HepG2 (cell line): ENCODE measurements around the gene NOTO. TPM values are rescaled to one million over a fixed set of nuclear protein-coding genes. Genes with fewer than 3 reads are reported as not detected.

Source experiments
- ARID2 ChIP-seq: sonication (generic); formaldehyde crosslinking; IDR thresholded peaks from 2 replicates; pipeline ENCODE4 v1.8.1; 2022; ENCODE audit warnings: mild to moderate bottlenecking, missing genetic modification reagents, borderline replicate concordance
- NR2F6 ChIP-seq, 2 experiments: IDR thresholded peaks; 2 replicates each; pipeline ENCODE4 v1.6.1; 2016; ENCODE audit warnings: antibody characterized with exemption in 1 of 2, mild to moderate bottlenecking in 1 of 2
- RBM39 ChIP-seq: fragments of 200-400 bp; formaldehyde crosslinking; IDR thresholded peaks from one replicate; pipeline ENCODE4 v1.6.1; 2018; ENCODE audit warnings: antibody characterized with exemption, mild to moderate bottlenecking, low read depth, low read length; ENCODE audit not compliant: poor library complexity, severe bottlenecking
- STAG1 ChIP-seq: sonication (generic); formaldehyde crosslinking; IDR thresholded peaks from 2 replicates; pipeline ENCODE4 v1.4.0; 2020; ENCODE audit warnings: missing genetic modification reagents
- TOE1 ChIP-seq: sonication (generic); formaldehyde crosslinking; IDR thresholded peaks from 2 replicates; pipeline ENCODE4 v1.4.0; 2020; ENCODE audit warnings: mild to moderate bottlenecking, missing genetic modification reagents
- ZNF205 ChIP-seq: IDR thresholded peaks from 2 replicates; pipeline ENCODE4 v1.6.1; 2018; ENCODE audit warnings: missing biosample characterization, missing genetic modification reagents
- ZNF75D ChIP-seq: sonication (generic); formaldehyde crosslinking; IDR thresholded peaks from 2 replicates; pipeline ENCODE4 v1.8.1; 2023; ENCODE audit warnings: missing genetic modification reagents, mild to moderate bottlenecking, borderline replicate concordance
- ZNF772 ChIP-seq: sonication (generic); formaldehyde crosslinking; IDR thresholded peaks from 2 replicates; pipeline ENCODE4 v1.5.0; 2020; ENCODE audit warnings: mild to moderate bottlenecking, missing genetic modification reagents
- ZNF775 ChIP-seq: sonication (generic); formaldehyde crosslinking; IDR thresholded peaks from 2 replicates; pipeline ENCODE4 v1.4.0; 2020; ENCODE audit warnings: missing genetic modification reagents, mild to moderate bottlenecking, moderate library complexity, borderline replicate concordance
- polyA plus RNA-seq, 8 experiments: library from polyadenylated mRNA; depleted of rRNA in 3 of 8; stranded (reverse) in 7 of 8; unstranded in 1 of 8; fragments of >200 nt; fragmentation: Illumina TruSeq in 4 of 8; extraction: Trizol in 4 of 8; gene quantifications; 2 replicates each; pipeline versions ENCODE4 v1.2.1 to v1.2.3, GENCODE V29; 2011 to 2016; ENCODE audit warnings: low read depth in 4 of 8, missing spikeins in 1 of 8, mixed read lengths in 1 of 8; ENCODE audit not compliant: insufficient read depth in 1 of 8
- total RNA-seq, 5 experiments: library from RNA; depleted of rRNA; stranded (reverse); fragments of >200 nt; fragmentation: Illumina TruSeq; extraction: Trizol; gene quantifications; 2 replicates each; pipeline ENCODE4 v1.2.3, GENCODE V29; 2016; ENCODE audit warnings: low read depth in 1 of 5
- TF ChIP-seq, protein P1 (sequence below): sonication (generic); formaldehyde crosslinking; IDR thresholded peaks from 2 replicates; pipeline ENCODE4 v1.5.0; 2020; ENCODE audit warnings: mild to moderate bottlenecking, missing genetic modification reagents
- TF ChIP-seq, protein P2 (sequence below): conservative IDR thresholded peaks from 2 replicates; pipeline ENCODE4 v1.6.1; 2018; ENCODE audit warnings: missing genetic modification reagents
- TF ChIP-seq, protein P3 (sequence below): sonication (generic); formaldehyde crosslinking; IDR thresholded peaks from 2 replicates; pipeline ENCODE4 v1.4.0; 2020; ENCODE audit warnings: mild to moderate bottlenecking, missing genetic modification reagents
- TF ChIP-seq, protein P4 (sequence below): sonication (generic); formaldehyde crosslinking; IDR thresholded peaks from 2 replicates; pipeline ENCODE4 v1.4.0; 2020; ENCODE audit warnings: missing genetic modification reagents
- TF ChIP-seq, protein P5 (sequence below): sonication (generic); formaldehyde crosslinking; IDR thresholded peaks from 2 replicates; pipeline ENCODE4 v1.4.0; 2020; ENCODE audit warnings: missing genetic modification reagents
- TF ChIP-seq, protein P6 (sequence below): sonication (generic); formaldehyde crosslinking; IDR thresholded peaks from 2 replicates; pipeline ENCODE4 v1.4.0; 2020; ENCODE audit warnings: low read depth, mild to moderate bottlenecking, missing genetic modification reagents
- TF ChIP-seq, protein P7 (sequence below): sonication (generic); formaldehyde crosslinking; IDR thresholded peaks from 2 replicates; pipeline ENCODE4 v1.4.0; 2020; ENCODE audit warnings: missing genetic modification reagents

NOTO gene
- total and polyA plus RNA-seq, 2 of the 13 experiments (the other 11 are each of a cell fraction or from before 2014, with no cell fraction given) = not detected

DNA sequence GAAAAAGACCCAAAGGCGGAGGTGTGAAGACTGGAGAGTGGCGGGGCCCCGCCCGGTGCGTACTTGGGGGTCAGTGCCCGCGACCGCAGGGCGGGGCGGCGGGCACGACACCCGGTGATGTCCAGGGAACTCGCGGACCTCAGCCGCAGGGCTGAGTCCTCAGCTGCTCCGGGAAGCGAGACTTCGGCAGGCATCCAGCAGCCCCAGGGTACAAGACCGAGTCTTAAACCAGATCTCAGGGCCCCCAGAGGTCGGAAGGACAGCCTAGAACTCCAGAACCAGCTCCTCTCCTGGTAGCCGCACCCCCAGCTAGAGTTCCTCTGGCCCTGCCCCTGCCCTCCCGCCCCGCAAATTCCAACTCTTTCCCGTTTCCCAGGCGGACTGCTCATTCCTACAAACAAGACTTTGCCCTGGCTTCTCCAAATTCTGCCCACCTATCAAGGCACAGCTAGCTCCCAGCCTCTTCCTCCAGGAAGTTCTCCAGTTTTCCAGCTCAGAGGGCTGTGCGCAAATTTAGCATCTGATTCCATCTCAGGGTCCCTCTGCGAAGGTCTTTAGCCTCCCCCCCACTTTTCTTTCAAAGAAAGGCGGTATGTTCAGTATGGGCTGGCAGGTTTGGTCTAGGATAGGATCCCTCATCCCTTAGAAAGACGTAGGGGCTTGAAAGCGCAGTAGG, 26.0 kb upstream of the NOTO start (continued):
- TF ChIP-seq, protein P1, sequence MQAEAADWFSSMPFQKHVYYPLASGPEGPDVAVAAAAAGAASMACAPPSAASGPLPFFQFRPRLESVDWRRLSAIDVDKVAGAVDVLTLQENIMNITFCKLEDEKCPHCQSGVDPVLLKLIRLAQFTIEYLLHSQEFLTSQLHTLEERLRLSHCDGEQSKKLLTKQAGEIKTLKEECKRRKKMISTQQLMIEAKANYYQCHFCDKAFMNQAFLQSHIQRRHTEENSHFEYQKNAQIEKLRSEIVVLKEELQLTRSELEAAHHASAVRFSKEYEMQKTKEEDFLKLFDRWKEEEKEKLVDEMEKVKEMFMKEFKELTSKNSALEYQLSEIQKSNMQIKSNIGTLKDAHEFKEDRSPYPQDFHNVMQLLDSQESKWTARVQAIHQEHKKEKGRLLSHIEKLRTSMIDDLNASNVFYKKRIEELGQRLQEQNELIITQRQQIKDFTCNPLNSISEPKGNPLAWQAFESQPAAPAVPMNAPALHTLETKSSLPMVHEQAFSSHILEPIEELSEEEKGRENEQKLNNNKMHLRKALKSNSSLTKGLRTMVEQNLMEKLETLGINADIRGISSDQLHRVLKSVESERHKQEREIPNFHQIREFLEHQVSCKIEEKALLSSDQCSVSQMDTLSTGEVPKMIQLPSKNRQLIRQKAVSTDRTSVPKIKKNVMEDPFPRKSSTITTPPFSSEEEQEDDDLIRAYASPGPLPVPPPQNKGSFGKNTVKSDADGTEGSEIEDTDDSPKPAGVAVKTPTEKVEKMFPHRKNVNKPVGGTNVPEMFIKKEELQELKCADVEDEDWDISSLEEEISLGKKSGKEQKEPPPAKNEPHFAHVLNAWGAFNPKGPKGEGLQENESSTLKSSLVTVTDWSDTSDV (CRISPR knock-in tag) = no peak
- TF ChIP-seq TOE1 (CRISPR knock-in tag) (no peak), ZNF75D (CRISPR knock-in tag) (0 out of 2 replicates have a peak, but pooled peaks have one; percentile 49), ZNF772 (no peak), STAG1 (CRISPR knock-in tag) (no peak), ZNF775 (CRISPR knock-in tag) (no peak), ARID2 (CRISPR knock-in tag) (peak; percentile 11; the same call in 1 of the 2 replicates), RBM39 (no peak), NR2F6 (IDR thresholded peaks at IDR 0.05) (no peak), NR2F6 (CRISPR knock-in tag; IDR thresholded peaks at IDR 0.05) (no peak), ZNF205 (CRISPR knock-in tag) (no peak)
- TF ChIP-seq, protein P2, sequence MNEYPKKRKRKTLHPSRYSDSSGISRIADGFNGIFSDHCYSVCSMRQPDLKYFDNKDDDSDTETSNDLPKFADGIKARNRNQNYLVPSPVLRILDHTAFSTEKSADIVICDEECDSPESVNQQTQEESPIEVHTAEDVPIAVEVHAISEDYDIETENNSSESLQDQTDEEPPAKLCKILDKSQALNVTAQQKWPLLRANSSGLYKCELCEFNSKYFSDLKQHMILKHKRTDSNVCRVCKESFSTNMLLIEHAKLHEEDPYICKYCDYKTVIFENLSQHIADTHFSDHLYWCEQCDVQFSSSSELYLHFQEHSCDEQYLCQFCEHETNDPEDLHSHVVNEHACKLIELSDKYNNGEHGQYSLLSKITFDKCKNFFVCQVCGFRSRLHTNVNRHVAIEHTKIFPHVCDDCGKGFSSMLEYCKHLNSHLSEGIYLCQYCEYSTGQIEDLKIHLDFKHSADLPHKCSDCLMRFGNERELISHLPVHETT (CRISPR knock-in tag) = no peak
- TF ChIP-seq, protein P3, sequence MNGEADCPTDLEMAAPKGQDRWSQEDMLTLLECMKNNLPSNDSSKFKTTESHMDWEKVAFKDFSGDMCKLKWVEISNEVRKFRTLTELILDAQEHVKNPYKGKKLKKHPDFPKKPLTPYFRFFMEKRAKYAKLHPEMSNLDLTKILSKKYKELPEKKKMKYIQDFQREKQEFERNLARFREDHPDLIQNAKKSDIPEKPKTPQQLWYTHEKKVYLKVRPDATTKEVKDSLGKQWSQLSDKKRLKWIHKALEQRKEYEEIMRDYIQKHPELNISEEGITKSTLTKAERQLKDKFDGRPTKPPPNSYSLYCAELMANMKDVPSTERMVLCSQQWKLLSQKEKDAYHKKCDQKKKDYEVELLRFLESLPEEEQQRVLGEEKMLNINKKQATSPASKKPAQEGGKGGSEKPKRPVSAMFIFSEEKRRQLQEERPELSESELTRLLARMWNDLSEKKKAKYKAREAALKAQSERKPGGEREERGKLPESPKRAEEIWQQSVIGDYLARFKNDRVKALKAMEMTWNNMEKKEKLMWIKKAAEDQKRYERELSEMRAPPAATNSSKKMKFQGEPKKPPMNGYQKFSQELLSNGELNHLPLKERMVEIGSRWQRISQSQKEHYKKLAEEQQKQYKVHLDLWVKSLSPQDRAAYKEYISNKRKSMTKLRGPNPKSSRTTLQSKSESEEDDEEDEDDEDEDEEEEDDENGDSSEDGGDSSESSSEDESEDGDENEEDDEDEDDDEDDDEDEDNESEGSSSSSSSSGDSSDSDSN = peak; percentile 6; the same call in 1 of the 2 replicates
- TF ChIP-seq, protein P4, sequence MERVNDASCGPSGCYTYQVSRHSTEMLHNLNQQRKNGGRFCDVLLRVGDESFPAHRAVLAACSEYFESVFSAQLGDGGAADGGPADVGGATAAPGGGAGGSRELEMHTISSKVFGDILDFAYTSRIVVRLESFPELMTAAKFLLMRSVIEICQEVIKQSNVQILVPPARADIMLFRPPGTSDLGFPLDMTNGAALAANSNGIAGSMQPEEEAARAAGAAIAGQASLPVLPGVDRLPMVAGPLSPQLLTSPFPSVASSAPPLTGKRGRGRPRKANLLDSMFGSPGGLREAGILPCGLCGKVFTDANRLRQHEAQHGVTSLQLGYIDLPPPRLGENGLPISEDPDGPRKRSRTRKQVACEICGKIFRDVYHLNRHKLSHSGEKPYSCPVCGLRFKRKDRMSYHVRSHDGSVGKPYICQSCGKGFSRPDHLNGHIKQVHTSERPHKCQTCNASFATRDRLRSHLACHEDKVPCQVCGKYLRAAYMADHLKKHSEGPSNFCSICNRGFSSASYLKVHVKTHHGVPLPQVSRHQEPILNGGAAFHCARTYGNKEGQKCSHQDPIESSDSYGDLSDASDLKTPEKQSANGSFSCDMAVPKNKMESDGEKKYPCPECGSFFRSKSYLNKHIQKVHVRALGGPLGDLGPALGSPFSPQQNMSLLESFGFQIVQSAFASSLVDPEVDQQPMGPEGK (CRISPR knock-in tag) = peak; percentile 12; the same call in 1 of the 2 replicates
- TF ChIP-seq, protein P5, sequence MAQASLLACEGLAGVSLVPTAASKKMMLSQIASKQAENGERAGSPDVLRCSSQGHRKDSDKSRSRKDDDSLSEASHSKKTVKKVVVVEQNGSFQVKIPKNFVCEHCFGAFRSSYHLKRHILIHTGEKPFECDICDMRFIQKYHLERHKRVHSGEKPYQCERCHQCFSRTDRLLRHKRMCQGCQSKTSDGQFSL (CRISPR knock-in tag) = peak; percentile 29; the same call in 1 of the 2 replicates
- TF ChIP-seq, protein P6, sequence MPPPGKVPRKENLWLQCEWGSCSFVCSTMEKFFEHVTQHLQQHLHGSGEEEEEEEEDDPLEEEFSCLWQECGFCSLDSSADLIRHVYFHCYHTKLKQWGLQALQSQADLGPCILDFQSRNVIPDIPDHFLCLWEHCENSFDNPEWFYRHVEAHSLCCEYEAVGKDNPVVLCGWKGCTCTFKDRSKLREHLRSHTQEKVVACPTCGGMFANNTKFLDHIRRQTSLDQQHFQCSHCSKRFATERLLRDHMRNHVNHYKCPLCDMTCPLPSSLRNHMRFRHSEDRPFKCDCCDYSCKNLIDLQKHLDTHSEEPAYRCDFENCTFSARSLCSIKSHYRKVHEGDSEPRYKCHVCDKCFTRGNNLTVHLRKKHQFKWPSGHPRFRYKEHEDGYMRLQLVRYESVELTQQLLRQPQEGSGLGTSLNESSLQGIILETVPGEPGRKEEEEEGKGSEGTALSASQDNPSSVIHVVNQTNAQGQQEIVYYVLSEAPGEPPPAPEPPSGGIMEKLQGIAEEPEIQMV = no peak
- TF ChIP-seq, protein P7, sequence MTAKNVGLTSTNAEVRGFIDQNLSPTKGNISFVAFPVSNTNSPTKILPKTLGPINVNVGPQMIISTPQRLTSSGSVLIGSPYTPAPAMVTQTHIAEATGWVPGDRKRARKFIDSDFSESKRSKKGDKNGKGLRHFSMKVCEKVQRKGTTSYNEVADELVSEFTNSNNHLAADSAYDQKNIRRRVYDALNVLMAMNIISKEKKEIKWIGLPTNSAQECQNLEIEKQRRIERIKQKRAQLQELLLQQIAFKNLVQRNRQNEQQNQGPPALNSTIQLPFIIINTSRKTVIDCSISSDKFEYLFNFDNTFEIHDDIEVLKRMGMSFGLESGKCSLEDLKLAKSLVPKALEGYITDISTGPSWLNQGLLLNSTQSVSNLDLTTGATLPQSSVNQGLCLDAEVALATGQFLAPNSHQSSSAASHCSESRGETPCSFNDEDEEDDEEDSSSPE (CRISPR knock-in tag) = no peak
